Common myeloid progenitor, CD34-positive (primary cell): ENCODE data around the gene LPAR5.
A peak's percentile ranks its signal among the peaks of the same experiment; 100 is the strongest.

Experiments
- CTCF ChIA-PET: fragments of 350-600 bp; sonication (Branson Sonifier 250); formaldehyde crosslinking; loops from one replicate; lab custom pipeline; 2021; ENCODE audit warnings: antibody characterized with exemption; lab: Charles Lee
- POLR2A ChIA-PET: fragments of 350-600 bp; sonication (Branson Sonifier 250); formaldehyde crosslinking; loops from one replicate; lab custom pipeline; 2021; ENCODE audit warnings: antibody characterized with exemption; lab: Charles Lee
- DNase-seq, 3 donors: peaks; one replicate each; pipeline versions ENCODE4 v3.0.0 to v3.0.0-alpha.2; 2013
- H3K27ac ChIP-seq, 2 experiments: 1 replicate in 1 of 2; 2 replicates in 1 of 2; pipeline ENCODE4 v1.7.0; 2013; ENCODE audit warnings: inconsistent platforms in 2 of 2, low read length in 2 of 2, mild to moderate bottlenecking in 2 of 2, low read depth in 1 of 2, moderate library complexity in 1 of 2; ENCODE audit not compliant: severe bottlenecking in 2 of 2, insufficient read depth in 1 of 2, poor library complexity in 1 of 2
- H3K27me3 ChIP-seq, 5 experiments: replicated peaks in 2 of 5; 1 replicate in 3 of 5; 2 replicates in 2 of 5; pipeline versions ENCODE4 v1.6.1 to v1.7.0; 2013; ENCODE audit warnings: low read length in 4 of 5, mild to moderate bottlenecking in 2 of 5, moderate library complexity in 2 of 5, inconsistent platforms in 1 of 5; ENCODE audit not compliant: insufficient read depth in 5 of 5, control insufficient read depth in 4 of 5
- H3K36me3 ChIP-seq, 4 experiments: 1 replicate in 2 of 4; 2 replicates in 2 of 4; pipeline versions ENCODE4 v1.6.1 to v1.7.0; 2013; ENCODE audit warnings: low read length in 3 of 4, control low read depth in 1 of 4, mild to moderate bottlenecking in 1 of 4; ENCODE audit not compliant: control insufficient read depth in 4 of 4, insufficient read depth in 4 of 4
- H3K4me1 ChIP-seq, 4 experiments: 1 replicate in 3 of 4; 2 replicates in 1 of 4; pipeline versions ENCODE4 v1.6.1 to v1.7.1; 2013; ENCODE audit warnings: low read length in 3 of 4, mild to moderate bottlenecking in 3 of 4, control low read depth in 1 of 4, inconsistent platforms in 1 of 4, moderate library complexity in 1 of 4; ENCODE audit not compliant: control insufficient read depth in 4 of 4, insufficient read depth in 4 of 4; ENCODE audit errors: control extremely low read depth in 1 of 4
- H3K4me3 ChIP-seq, 7 experiments: 1 replicate in 4 of 7; 2 replicates in 3 of 7; pipeline versions ENCODE4 v1.5.1 to v1.7.0; 2013; ENCODE audit warnings: mild to moderate bottlenecking in 7 of 7, low read length in 6 of 7, moderate library complexity in 6 of 7, inconsistent platforms in 2 of 7, low read depth in 2 of 7, control low read depth in 1 of 7; ENCODE audit not compliant: insufficient read depth in 4 of 7, control insufficient read depth in 1 of 7; ENCODE audit errors: extremely low read depth in 1 of 7
- H3K9me3 ChIP-seq, 5 experiments: 1 replicate in 4 of 5; 2 replicates in 1 of 5; pipeline versions ENCODE4 v1.6.1 to v1.7.1; 2013; ENCODE audit warnings: low read length in 4 of 5, mild to moderate bottlenecking in 2 of 5, inconsistent platforms in 1 of 5, low read depth in 1 of 5, moderate library complexity in 1 of 5; ENCODE audit not compliant: control insufficient read depth in 4 of 5, insufficient read depth in 2 of 5; ENCODE audit errors: control extremely low read depth in 1 of 5
- WGBS: methylation state at CpG from one replicate; pipeline ENCODE4 v1.1.5; 2013; ENCODE audit not compliant: insufficient coverage; 5-methylcytosine and 5-hydroxymethylcytosine counted together

LPAR5 gene

GRCh38 chr12:6570264-6570887 is 65.4 kb downstream of the LPAR5 start:
- peaks cover 6 to 71% (median 55%) of the 10 kb centered on the region in 4 experiments for H3K36me3 ChIP-seq
- H3K4me3 ChIP-seq, result no peak overlapping the region
- no peaks in the 10 kb centered on the region for H3K27me3 ChIP-seq
- ChIA-PET CTCF (interaction anchor here (0.8 to 1.8 kb wide), 16 partner anchors 9 to 208 kb away, joined by 3 to 14 read pairs (median 4); no protein-coding TSS in a partner anchor), POLR2A (interaction anchor here (1.0 kb wide), 1 partner anchor 9 kb away, joined by 3 read pairs; no protein-coding TSS in a partner anchor)
- WGBS, result 100% methylated on average over 2 of the region's 7 CpGs
- DNase-seq, result peak; percentile 54 to 79 (median 77)
- no peaks in the 10 kb centered on the region for H3K9me3 ChIP-seq
- no peak overlapping the region for H3K27ac ChIP-seq
- H3K4me1 ChIP-seq, result peaks cover 7 to 19% (median 9%) of the 10 kb centered on the region in 4 experiments

GRCh38 chr12:6569786-6570185 is 66.0 kb downstream of the LPAR5 start:
- CTCF ChIA-PET, result interaction anchor here (1.2 to 1.8 kb wide), 6 partner anchors 10 to 95 kb away, joined by 3 to 14 read pairs (median 5); no protein-coding TSS in a partner anchor
- Histone ChIP-seq H3K36me3 (peaks cover 6 to 71% (median 50%) of the 10 kb centered on the region in 4 experiments), H3K27ac (no peak overlapping the region), H3K4me3 (no peak overlapping the region), H3K9me3 (no peaks in the 10 kb centered on the region), H3K27me3 (no peaks in the 10 kb centered on the region), H3K4me1 (peaks cover 7 to 19% (median 9%) of the 10 kb centered on the region in 4 experiments)
- 96% methylated on average over 5 of the region's 7 CpGs for WGBS
- POLR2A ChIA-PET, result no interaction called here
- DNase-seq, result no peak

DNA sequence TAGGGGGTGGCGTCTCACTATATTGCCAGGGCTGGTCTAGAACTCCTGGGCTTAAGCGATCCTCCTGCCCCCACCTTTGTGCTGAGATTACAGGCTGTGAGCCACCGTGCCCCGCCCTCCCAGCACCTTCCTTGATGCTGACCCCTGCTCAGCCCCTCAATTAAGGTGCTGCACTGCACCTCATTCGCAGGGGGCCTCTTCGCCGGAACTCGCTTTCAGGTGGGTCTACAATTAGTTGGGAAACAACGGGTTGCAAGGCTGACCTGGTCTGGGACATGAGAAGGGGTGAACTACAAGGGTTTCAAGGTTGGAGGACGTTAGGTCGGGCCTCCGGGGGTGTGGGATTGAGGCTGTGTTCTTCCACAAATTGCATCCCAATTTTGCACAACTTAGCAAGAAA is 66.4 kb downstream of the LPAR5 start:
- no peak overlapping the region for H3K4me3 ChIP-seq
- DNase-seq, result no peak
- H3K4me1 ChIP-seq, result peaks cover 7 to 19% (median 9%) of the 10 kb centered on the region in 4 experiments
- no peak overlapping the region for H3K27ac ChIP-seq
- no peaks in the 10 kb centered on the region for H3K27me3 ChIP-seq
- H3K36me3 ChIP-seq, result peaks cover 5 to 68% (median 48%) of the 10 kb centered on the region in 4 experiments
- no peaks in the 10 kb centered on the region for H3K9me3 ChIP-seq
- 96% methylated on average over 8 of the region's 12 CpGs for WGBS
- CTCF ChIA-PET, result interaction anchor here (7.1 kb wide), 1 partner anchor 16 kb away, joined by 41 read pairs; no protein-coding TSS in a partner anchor
- POLR2A ChIA-PET, result no interaction called here
